Testis (tissue), 3 donors: ENCODE data around the gene UBE2R2. TPM values are rescaled to one million over a fixed set of nuclear protein-coding genes. Genes with fewer than 3 reads are reported as not detected.
"Not testable (repeated sequence)": the region's sequence is repeated elsewhere in the genome, so short reads cannot be mapped to it uniquely, and the experiment has no call there.

ENCODE experiments used
- DNase-seq: peaks from one replicate; pipeline ENCODE4 v3.0.0-alpha.2; 2019
- H3K27ac ChIP-seq, 2 donors: fragments of 200-600 bp; sonication (generic); one replicate each; pipeline ENCODE4 v1.5.1; 2019
- H3K27me3 ChIP-seq: fragments of 200-600 bp; sonication (generic); one replicate; pipeline ENCODE4 v1.5.1; 2019
- H3K36me3 ChIP-seq: fragments of 200-600 bp; sonication (generic); one replicate; pipeline ENCODE4 v1.5.1; 2017; ENCODE audit warnings: low read depth; ENCODE audit errors: missing control alignments
- H3K4me1 ChIP-seq: fragments of 200-600 bp; sonication (generic); one replicate; pipeline ENCODE4 v1.5.1; 2019
- H3K4me3 ChIP-seq, 2 donors: fragments of 200-600 bp; sonication (generic); one replicate each; pipeline ENCODE4 v1.5.1; 2017 to 2019
- H3K9me3 ChIP-seq: fragments of 200-600 bp; sonication (generic); one replicate; pipeline ENCODE4 v1.5.1; 2017
- CTCF ChIP-seq, 3 experiments: fragments of 450-650 bp in 2 of 3; fragments of 200-600 bp in 1 of 3; sonication (generic) in 1 of 3; IDR thresholded peaks; one replicate each; pipeline ENCODE4 v1.5.1; 2016 to 2019; ENCODE audit warnings: antibody characterized with exemption in 3 of 3, mild to moderate bottlenecking in 2 of 3, moderate library complexity in 1 of 3
- POLR2A ChIP-seq: fragments of 450-650 bp; IDR thresholded peaks from one replicate; pipeline ENCODE4 v1.6.1; 2017; ENCODE audit warnings: antibody characterized with exemption, mild to moderate bottlenecking, moderate library complexity
- WGBS, 2 donors: methylation state at CpG; one replicate each; pipeline ENCODE4 v1.1.5; 2018; 5-methylcytosine and 5-hydroxymethylcytosine counted together
- intact Hi-C: fragments of 100-400 bp; cut with DNase I; formaldehyde crosslinking; loops from one replicate; pipeline ENCODE4 v1.15.1; 2023; ENCODE audit warnings: low total_unique reads
- polyA plus RNA-seq: library from polyadenylated mRNA; stranded (reverse); fragments of 350-450 nt; fragmentation: Illumina TruSeq; extraction: RNeasy Lipid Tissue Mini Kit (QIAGEN cat#74804); gene quantifications from one replicate; pipeline ENCODE4 v1.2.3, GENCODE V29; 2014; ENCODE audit warnings: low read depth, low replicate concordance; ENCODE audit not compliant: insufficient read depth
- small RNA-seq, 2 donors: library from RNA; depleted of rRNA; stranded (forward); fragments of <200 nt; gene quantifications; one replicate each; pipeline ENCODE3, GENCODE V24; 2016
- total RNA-seq, 2 donors: library from RNA; depleted of rRNA; stranded (reverse); fragments of >200 nt; gene quantifications; one replicate each; pipeline ENCODE4 v1.2.3, GENCODE V29; 2016

UBE2R2 gene
- total and polyA plus RNA-seq, 3 donors from 2014 or later: 50.2 to 85.7 (median 72.6) TPM

GRCh38 chr9:33959725-33960124, 142.8 kb downstream of the UBE2R2 start:
- Histone ChIP-seq H3K27me3 (no peaks in the 10 kb centered on the region), H3K4me1 (no peaks in the 10 kb centered on the region), H3K27ac (no peak overlapping the region), H3K4me3 (no peak overlapping the region), H3K36me3 (no peaks in the 10 kb centered on the region), H3K9me3 (no peaks in the 10 kb centered on the region)
- WGBS, 2 donors: 83 to 89% methylated on average over 2 of the region's 2 CpGs
- DNase-seq: no peak
- TF ChIP-seq POLR2A (no peak), CTCF (IDR thresholded peaks at IDR 0.05) (no peak)
- intact Hi-C loops: no loop called here

- not testable (repeated sequence) for DNase-seq
Observed at GRCh38 chr9:33962468-33962867, 145.5 kb downstream of the UBE2R2 start.

GRCh38 chr9:33964086-33964768, 147.3 kb downstream of the UBE2R2 start:
- 74 to 79% methylated on average over 2 of the region's 2 CpGs for WGBS, 2 donors
- no peaks in the 10 kb centered on the region for H3K9me3 ChIP-seq

More at GRCh38 chr9:33962468-33962867, 145.5 kb downstream of the UBE2R2 start:
- WGBS, 2 donors: 95 to 96% methylated on average over 7 of the region's 7 CpGs
- H3K27ac ChIP-seq, H3K4me1 ChIP-seq, H3K9me3 ChIP-seq, H3K27me3 ChIP-seq, H3K4me3 ChIP-seq, H3K36me3 ChIP-seq, intact Hi-C loops: not testable (repeated sequence)

More at GRCh38 chr9:33964086-33964768, 147.3 kb downstream of the UBE2R2 start:
- H3K36me3 ChIP-seq: no peaks in the 10 kb centered on the region
- H3K27ac ChIP-seq: no peak overlapping the region
- intact Hi-C loops: no loop called here
- DNase-seq: peak; percentile 65
- H3K4me1 ChIP-seq: no peaks in the 10 kb centered on the region
- TF ChIP-seq CTCF (IDR thresholded peaks at IDR 0.05): no peak
- no peak for TF ChIP-seq POLR2A
- H3K27me3 ChIP-seq: no peaks in the 10 kb centered on the region
- H3K4me3 ChIP-seq: no peak overlapping the region

Small RNA genes within 50 kb of the gene (small RNA-seq; reads per million reads assigned to genes)
- gene RF00019 (0 reads per million in 2 donors), gene RNU4ATAC11P (0 reads per million in 2 donors), gene SNORD121A (43.1 to 57.1 reads per million in 2 donors), gene SNORD121B (0 reads per million in 2 donors)

Other genes starting within 250 kb of the UBE2R2 start
- 1 to 10 TPM in 1 of 2 donors, under 1 TPM in 1; 0.68 to 3.3 TPM for gene PRSS3, start 21.6 kb upstream of the UBE2R2 start, total RNA-seq
- 6.5 TPM for gene PRSS3, start 21.6 kb upstream of the UBE2R2 start, polyA plus RNA-seq
- 10 to 100 TPM; 72.1 to 78.5 TPM for gene UBAP2, start 231.7 kb downstream of the UBE2R2 start, total RNA-seq
- 94.2 TPM for gene UBAP2, start 231.7 kb downstream of the UBE2R2 start, polyA plus RNA-seq